ENCODE data around the gene TNFRSF19.

GRCh38 chr13:23632048-23632582 is 61.9 kb downstream of the TNFRSF19 start:
- TF ChIP-seq POLR2A (IDR thresholded peaks at IDR 0.05; ENCODE audit: control extremely low read depth in 1 of 2, low read depth in 2 of 2, low read length in 2 of 2) (no peak), YY1 (IDR thresholded peaks at IDR 0.05; ENCODE audit: low read depth, low read length) (no peak), CTCF (IDR thresholded peaks at IDR 0.05; ENCODE audit: control extremely low read depth in 1 of 3, insufficient read depth in 1 of 3, low read depth in 1 of 3, low read length in 3 of 3) (no peak), MAX (IDR thresholded peaks at IDR 0.05) (no peak)
